Neural progenitor cell (in vitro differentiated cells): ENCODE data around the gene NUSAP1. TPM values are rescaled to one million over a fixed set of nuclear protein-coding genes. Genes with fewer than 3 reads are reported as not detected.

ENCODE experiments used
- DNase-seq: peaks from one replicate; pipeline ENCODE4 v3.0.0-alpha.2; 2016; ENCODE audit warnings: low spot score
- H2AFZ ChIP-seq: fragments of 200-600 bp; sonication (generic); replicated peaks from 2 replicates; pipeline ENCODE4 v1.6.1; 2016; ENCODE audit warnings: antibody characterized with exemption
- H3F3A ChIP-seq: fragments of 200-600 bp; sonication (generic); 2 replicates; pipeline ENCODE4 v1.6.1; 2016; ENCODE audit warnings: antibody characterized with exemption, low read depth
- H3K27ac ChIP-seq: fragments of 200-600 bp; sonication (generic); 2 replicates; pipeline ENCODE4 v1.5.1; 2016; ENCODE audit warnings: mild to moderate bottlenecking
- H3K27me3 ChIP-seq: fragments of 200-600 bp; sonication (generic); 2 replicates; pipeline ENCODE4 v1.6.1; 2016; ENCODE audit warnings: mild to moderate bottlenecking, moderate library complexity
- H3K36me3 ChIP-seq: fragments of 200-600 bp; sonication (generic); 2 replicates; pipeline ENCODE4 v1.5.1; 2016
- H3K4me1 ChIP-seq: fragments of 200-600 bp; sonication (generic); 2 replicates; pipeline ENCODE4 v1.6.1; 2016; ENCODE audit warnings: mixed run types
- H3K4me2 ChIP-seq: fragments of 200-600 bp; sonication (generic); 2 replicates; pipeline ENCODE4 v1.6.1; 2016
- H3K4me3 ChIP-seq: fragments of 200-600 bp; sonication (generic); 2 replicates; pipeline ENCODE4 v1.5.1; 2016
- H3K79me2 ChIP-seq: fragments of 200-600 bp; sonication (generic); 2 replicates; pipeline ENCODE4 v1.6.1; 2016; ENCODE audit warnings: low read depth
- H3K9ac ChIP-seq: fragments of 200-600 bp; sonication (generic); 2 replicates; pipeline ENCODE4 v1.6.1; 2016
- H3K9me3 ChIP-seq: fragments of 200-600 bp; sonication (generic); 2 replicates; pipeline ENCODE4 v1.5.1; 2016; ENCODE audit warnings: low read depth
- H4K20me1 ChIP-seq: fragments of 200-600 bp; sonication (generic); 2 replicates; pipeline ENCODE4 v1.6.1; 2016; ENCODE audit warnings: low read depth
- H3K27ac Mint-ChIP-seq: 3 replicates; pipeline ENCODE4 v1.8.0; 2021; ENCODE audit warnings: mixed read lengths
- H3K27me3 Mint-ChIP-seq: 2 replicates; pipeline ENCODE4 v1.8.0; 2022; ENCODE audit warnings: low read depth, mild to moderate bottlenecking, inconsistent platforms, moderate library complexity, mixed read lengths; ENCODE audit not compliant: insufficient read depth
- H3K36me3 Mint-ChIP-seq: 3 replicates; pipeline ENCODE4 v1.8.0; 2021; ENCODE audit warnings: mixed read lengths
- H3K4me1 Mint-ChIP-seq: 3 replicates; pipeline ENCODE4 v1.8.0; 2021; ENCODE audit warnings: mixed read lengths
- H3K4me3 Mint-ChIP-seq: 3 replicates; pipeline ENCODE4 v1.8.0; 2021; ENCODE audit warnings: mild to moderate bottlenecking, moderate library complexity, mixed read lengths
- H3K9me3 Mint-ChIP-seq: 3 replicates; pipeline ENCODE4 v1.8.0; 2020; ENCODE audit warnings: mixed read lengths
- CTCF ChIP-seq: fragments of 200-600 bp; sonication (generic); IDR thresholded peaks from 2 replicates; pipeline ENCODE4 v1.5.1; 2017; ENCODE audit warnings: antibody characterized with exemption, mild to moderate bottlenecking
- EZH2 ChIP-seq: fragments of 200-600 bp; sonication (generic); IDR thresholded peaks from 2 replicates; pipeline ENCODE4 v1.6.1; 2017; ENCODE audit warnings: antibody characterized with exemption, mild to moderate bottlenecking, moderate library complexity
- EZH2phosphoT487 ChIP-seq: fragments of 200-600 bp; sonication (generic); IDR thresholded peaks from 2 replicates; pipeline ENCODE4 v1.6.1; 2017; ENCODE audit warnings: antibody characterized with exemption
- total RNA-seq: library from RNA; depleted of rRNA; stranded (reverse); fragments of >200 nt; gene quantifications from 2 replicates; pipeline ENCODE4 v1.2.3, GENCODE V29; 2015; ENCODE audit warnings: low replicate concordance

Gene NUSAP1
- total RNA-seq, 1 donor from 2014 or later, result 525 TPM

GRCh38 chr15:41288464-41288863 lies 44.2 kb upstream of the NUSAP1 start:
- no peak overlapping the region for H2AFZ ChIP-seq
- Mint-ChIP-seq H3K4me1 (peaks cover 23% of the 10 kb centered on the region), H3K27me3 (no peaks in the 10 kb centered on the region), H3K4me3 (no peak overlapping the region), H3K9me3 (no peaks in the 10 kb centered on the region), H3K36me3 (peaks cover 34% of the 10 kb centered on the region), H3K27ac (no peak overlapping the region)
- peaks cover 5% of the 10 kb centered on the region for H3K4me1 ChIP-seq
- no peak for TF ChIP-seq EZH2phosphoT487
- TF ChIP-seq CTCF, result no peak
- no peak for TF ChIP-seq EZH2
- no peak overlapping the region for H3K9ac ChIP-seq
- peaks cover 55% of the 10 kb centered on the region for H3K79me2 ChIP-seq
- H3K27me3 ChIP-seq, result no peaks in the 10 kb centered on the region
- H3K36me3 ChIP-seq, result peaks cover 26% of the 10 kb centered on the region
- no peak overlapping the region for H3K4me2 ChIP-seq
- peaks cover 17% of the 10 kb centered on the region for H3F3A ChIP-seq
- no peak overlapping the region for H3K4me3 ChIP-seq
- no peak for DNase-seq
- no peak overlapping the region for H3K27ac ChIP-seq
- H4K20me1 ChIP-seq, result peaks cover 41% of the 10 kb centered on the region
- no peaks in the 10 kb centered on the region for H3K9me3 ChIP-seq

GRCh38 chr15:41289953-41290352 lies 42.7 kb upstream of the NUSAP1 start:
- Histone ChIP-seq H2AFZ (no peak overlapping the region), H3K27ac (no peak overlapping the region), H3K4me1 (peaks cover 5% of the 10 kb centered on the region), H3K9me3 (no peaks in the 10 kb centered on the region), H3K4me2 (no peak overlapping the region), H3K79me2 (peaks cover 56% of the 10 kb centered on the region), H3K27me3 (no peaks in the 10 kb centered on the region), H3F3A (peaks cover 17% of the 10 kb centered on the region), H3K4me3 (no peak overlapping the region), H3K36me3 (peaks cover 26% of the 10 kb centered on the region), H3K9ac (no peak overlapping the region), H4K20me1 (peaks cover 47% of the 10 kb centered on the region)
- Mint-ChIP-seq H3K36me3 (peaks cover 38% of the 10 kb centered on the region), H3K9me3 (no peaks in the 10 kb centered on the region), H3K27ac (no peak overlapping the region), H3K4me1 (peaks cover 14% of the 10 kb centered on the region), H3K4me3 (no peak overlapping the region), H3K27me3 (no peaks in the 10 kb centered on the region)
- DNase-seq, result no peak
- TF ChIP-seq CTCF (no peak), EZH2 (no peak), EZH2phosphoT487 (no peak)

- H3F3A ChIP-seq, result peaks cover 17% of the 10 kb centered on the region
- H3K9ac ChIP-seq, result no peak overlapping the region
- no peak overlapping the region for H2AFZ ChIP-seq
- H3K36me3 Mint-ChIP-seq, result peaks cover 27% of the 10 kb centered on the region
- DNase-seq, result no peak
- no peaks in the 10 kb centered on the region for H3K4me1 ChIP-seq
- peaks cover 18% of the 10 kb centered on the region for H3K36me3 ChIP-seq
- H3K27me3 Mint-ChIP-seq, result no peaks in the 10 kb centered on the region
- TF ChIP-seq EZH2, result no peak
- no peak for TF ChIP-seq CTCF
- no peak for TF ChIP-seq EZH2phosphoT487
- H4K20me1 ChIP-seq, result peaks cover 41% of the 10 kb centered on the region
- H3K4me3 Mint-ChIP-seq, result no peak overlapping the region
- H3K27ac ChIP-seq, result no peak overlapping the region
- H3K27ac Mint-ChIP-seq, result no peak overlapping the region
- H3K9me3 ChIP-seq, result no peaks in the 10 kb centered on the region
- H3K4me3 ChIP-seq, result no peak overlapping the region
- H3K9me3 Mint-ChIP-seq, result no peaks in the 10 kb centered on the region
- H3K79me2 ChIP-seq, result peaks cover 56% of the 10 kb centered on the region
- peaks cover 4% of the 10 kb centered on the region for H3K4me1 Mint-ChIP-seq
- no peaks in the 10 kb centered on the region for H3K27me3 ChIP-seq
- no peak overlapping the region for H3K4me2 ChIP-seq
Measured at GRCh38 chr15:41291065-41291631, 41.5 kb upstream of the NUSAP1 start.
